H1 (cell line): ENCODE data around the gene UNC5B. TPM values are rescaled to one million over a fixed set of nuclear protein-coding genes. Genes with fewer than 3 reads are reported as not detected.

Source experiments
- CTCF ChIA-PET: fragments of 300-600 bp; sonication (Branson Sonifier 250); formaldehyde crosslinking; loops from one replicate; lab custom pipeline; 2021; ENCODE audit not compliant: partially characterized antibody; lab: Charles Lee
- POLR2A ChIA-PET: fragments of 300-600 bp; sonication (Branson Sonifier 250); formaldehyde crosslinking; loops from one replicate; lab custom pipeline; 2021; ENCODE audit warnings: inconsistent platforms; ENCODE audit not compliant: partially characterized antibody; lab: Charles Lee
- DNase-seq, 2 experiments: peaks; one replicate each; pipeline versions ENCODE4 v3.0.0 to v3.0.0-alpha.2; 2010 to 2022; ENCODE audit warnings: low spot score in 2 of 2, low read depth in 1 of 2, mixed read lengths in 1 of 2
- FAIRE-seq: peaks from 2 replicates; lab custom pipeline; 2011; peaks lifted over from hg19 to GRCh38; lab: Jason Lieb, UNC
- H2AFZ ChIP-seq: 2 replicates; pipeline ENCODE4 v1.8.1; 2012; ENCODE audit warnings: low read length, inconsistent platforms
- H2AK5ac ChIP-seq: 2 replicates; pipeline ENCODE4 v1.6.1; 2013; ENCODE audit warnings: low read depth, low read length
- H2BK120ac ChIP-seq: replicated peaks from 2 replicates; pipeline ENCODE3; 2013; ENCODE audit warnings: low read depth, low read length, inconsistent platforms
- H2BK12ac ChIP-seq: 2 replicates; pipeline ENCODE4 v1.6.1; 2013; ENCODE audit warnings: low read depth, low read length
- H2BK15ac ChIP-seq: 2 replicates; pipeline ENCODE4 v1.6.1; 2013; ENCODE audit warnings: low read length
- H2BK20ac ChIP-seq: 2 replicates; pipeline ENCODE4 v1.6.1; 2013; ENCODE audit warnings: low read length
- H2BK5ac ChIP-seq: 2 replicates; pipeline ENCODE4 v1.6.1; 2013; ENCODE audit warnings: low read depth, low read length
- H3K14ac ChIP-seq: 2 replicates; pipeline ENCODE4 v1.6.1; 2013; ENCODE audit warnings: inconsistent platforms; ENCODE audit not compliant: insufficient read length
- H3K18ac ChIP-seq: 2 replicates; pipeline ENCODE4 v1.6.1; 2013; ENCODE audit warnings: low read length; ENCODE audit errors: extremely low read depth
- H3K23ac ChIP-seq: 2 replicates; pipeline ENCODE4 v1.6.1; 2013; ENCODE audit warnings: inconsistent platforms; ENCODE audit not compliant: insufficient read length
- H3K23me2 ChIP-seq: 2 replicates; pipeline ENCODE4 v1.6.1; 2013; ENCODE audit warnings: low read depth, low read length
- H3K27ac ChIP-seq: 2 replicates; pipeline ENCODE4 v1.6.1; 2011; ENCODE audit warnings: low read depth, low read length, inconsistent platforms
- H3K27me3 ChIP-seq, 4 experiments: replicated peaks in 1 of 4; 1 replicate in 1 of 4; 2 replicates in 3 of 4; pipeline versions ENCODE4 v1.6.1 to v1.8.1; 2011 to 2013; ENCODE audit warnings: low read length in 3 of 4, mild to moderate bottlenecking in 3 of 4, inconsistent platforms in 2 of 4, mixed read lengths in 2 of 4, moderate library complexity in 1 of 4; ENCODE audit not compliant: control insufficient read depth in 3 of 4, insufficient read depth in 3 of 4; ENCODE audit errors: extremely low read depth in 1 of 4
- H3K36me3 ChIP-seq, 4 experiments: 2 replicates each; pipeline versions ENCODE4 v1.6.1 to v1.8.1; 2011 to 2013; ENCODE audit warnings: mild to moderate bottlenecking in 4 of 4, low read length in 3 of 4, moderate library complexity in 2 of 4, control low read depth in 1 of 4, inconsistent platforms in 1 of 4; ENCODE audit not compliant: insufficient read depth in 4 of 4, control insufficient read depth in 2 of 4
- H3K4ac ChIP-seq: replicated peaks from 2 replicates; pipeline ENCODE3; 2013; ENCODE audit warnings: low read length, low read depth, mixed read lengths, inconsistent platforms; ENCODE audit not compliant: insufficient read length
- H3K4me1 ChIP-seq, 4 experiments: replicated peaks in 1 of 4; 1 replicate in 1 of 4; 2 replicates in 3 of 4; pipeline versions ENCODE4 v1.6.1 to v1.8.1; 2011 to 2013; ENCODE audit warnings: low read length in 3 of 4, inconsistent platforms in 2 of 4, mixed read lengths in 1 of 4; ENCODE audit not compliant: insufficient read depth in 4 of 4, control insufficient read depth in 3 of 4
- H3K4me2 ChIP-seq, 2 experiments: 2 replicates each; pipeline versions ENCODE4 v1.6.1 to v1.8.1; 2011 to 2013; ENCODE audit warnings: low read depth in 2 of 2, low read length in 2 of 2, control low read depth in 1 of 2, inconsistent platforms in 1 of 2, mild to moderate bottlenecking in 1 of 2; ENCODE audit not compliant: insufficient read depth in 1 of 2
- H3K4me3 ChIP-seq, 4 experiments: fragments of 200-600, 300-600 bp in 1 of 4; sonication (generic), shearing (Covaris generic), sonication (Bioruptor Twin) in 1 of 4; 2 replicates each; pipeline versions ENCODE4 v1.5.1 to v1.8.1; 2011 to 2016; ENCODE audit warnings: low read length in 4 of 4, low read depth in 3 of 4, control low read depth in 2 of 4, inconsistent platforms in 2 of 4, mild to moderate bottlenecking in 2 of 4, mixed read lengths in 1 of 4, moderate library complexity in 1 of 4; ENCODE audit not compliant: insufficient read depth in 2 of 4; ENCODE audit errors: extremely low read depth in 1 of 4
- H3K56ac ChIP-seq: replicated peaks from 2 replicates; pipeline ENCODE3; 2013; ENCODE audit warnings: low read depth, mild to moderate bottlenecking, mixed read lengths, low read length, inconsistent platforms; ENCODE audit not compliant: insufficient read length
- H3K79me1 ChIP-seq: 2 replicates; pipeline ENCODE4 v1.6.1; 2013; ENCODE audit warnings: low read depth, low read length, control low read depth
- H3K79me2 ChIP-seq, 2 experiments: 2 replicates each; pipeline versions ENCODE4 v1.6.1 to v1.8.1; 2012 to 2013; ENCODE audit warnings: low read length in 2 of 2, mild to moderate bottlenecking in 2 of 2, inconsistent platforms in 1 of 2; ENCODE audit not compliant: insufficient read depth in 2 of 2, control insufficient read depth in 1 of 2
- H3K9ac ChIP-seq, 4 experiments: replicated peaks in 1 of 4; 1 replicate in 1 of 4; 2 replicates in 3 of 4; pipeline versions ENCODE4 v1.6.1 to v1.8.1; 2011 to 2013; ENCODE audit warnings: low read depth in 3 of 4, low read length in 3 of 4, control low read depth in 2 of 4, mild to moderate bottlenecking in 2 of 4, moderate library complexity in 2 of 4, inconsistent platforms in 1 of 4; ENCODE audit errors: extremely low read depth in 1 of 4
- H3K9me3 ChIP-seq, 2 experiments: 2 replicates each; pipeline versions ENCODE4 v1.6.1 to v1.8.1; 2012 to 2013; ENCODE audit warnings: mild to moderate bottlenecking in 2 of 2, moderate library complexity in 2 of 2, control low read depth in 1 of 2, inconsistent platforms in 1 of 2, low read depth in 1 of 2, low read length in 1 of 2, mixed read lengths in 1 of 2; ENCODE audit not compliant: insufficient read depth in 2 of 2
- H4K20me1 ChIP-seq, 2 experiments: replicated peaks in 1 of 2; 2 replicates each; pipeline versions ENCODE3 to v1.8.1; 2011 to 2013; ENCODE audit warnings: inconsistent platforms in 2 of 2, low read length in 2 of 2, mild to moderate bottlenecking in 1 of 2; ENCODE audit not compliant: insufficient read depth in 2 of 2, control insufficient read depth in 1 of 2
- H4K5ac ChIP-seq: 2 replicates; pipeline ENCODE4 v1.6.1; 2013; ENCODE audit warnings: low read length, low read depth, mixed read lengths, inconsistent platforms; ENCODE audit not compliant: insufficient read length
- H4K8ac ChIP-seq: 2 replicates; pipeline ENCODE4 v1.8.0; 2013; ENCODE audit warnings: mild to moderate bottlenecking, moderate library complexity, low read length, inconsistent platforms; ENCODE audit not compliant: insufficient read depth; ENCODE audit errors: extremely low read depth
- H4K91ac ChIP-seq: replicated peaks from 2 replicates; pipeline ENCODE3; 2013; ENCODE audit warnings: low read length, mixed read lengths, inconsistent platforms; ENCODE audit not compliant: insufficient read length
- JUN ChIP-seq: IDR thresholded peaks from 2 replicates; pipeline ENCODE4 v1.6.1; 2011; ENCODE audit warnings: low read depth, mild to moderate bottlenecking, improper control_type of control experiment, low read length
- MAFK ChIP-seq: IDR thresholded peaks from 2 replicates; pipeline ENCODE4 v1.6.1; 2012; ENCODE audit warnings: low read depth, mild to moderate bottlenecking, improper control_type of control experiment, low read length
- USF2 ChIP-seq: IDR thresholded peaks from 2 replicates; pipeline ENCODE4 v1.6.1; 2011; ENCODE audit warnings: low read length, improper control_type of control experiment
- WGBS, 2 experiments: shearing (Covaris generic) in 1 of 2; methylation state at CpG; one replicate each; pipeline versions ENCODE4 v1.1.6 to v1.1.7; 2013 to 2015; ENCODE audit warnings: low lambda C conversion rate in 2 of 2, mixed read lengths in 2 of 2, inconsistent platforms in 1 of 2, low coverage in 1 of 2, missing lambda C conversion rate in 1 of 2; ENCODE audit not compliant: insufficient replicate concordance in 2 of 2, insufficient coverage in 1 of 2, insufficient read length in 1 of 2; ENCODE audit errors: extremely low coverage in 1 of 2, missing lambda C conversion rate in 1 of 2; 5-methylcytosine and 5-hydroxymethylcytosine counted together
- polyA plus RNA-seq, 7 experiments: library from polyadenylated mRNA; depleted of rRNA in 3 of 7; stranded (reverse) in 5 of 7; unstranded in 2 of 7; fragments of >200 nt in 5 of 7; fragments of 200-250 nt in 2 of 7; gene quantifications; 1 replicate in 5 of 7; 2 replicates in 1 of 7; 4 replicates in 1 of 7; pipeline versions ENCODE4 v1.2.1 to v1.2.3, GENCODE V29; 2011 to 2013; ENCODE audit warnings: missing spikeins in 2 of 7, mixed read lengths in 2 of 7
- total RNA-seq: library from RNA; stranded (reverse); fragmentation: NEBNext Ultra II Directional; extraction: Animal tissue kit (Norgen Biotek cat#: 25700); gene quantifications from 2 replicates; pipeline ENCODE4 v1.2.1, GENCODE V29; 2021
- TF ChIP-seq, protein P1 (sequence below), 3 experiments: IDR thresholded peaks; 1 replicate in 2 of 3; 2 replicates in 1 of 3; pipeline versions ENCODE4 v1.5.1 to v1.6.1; 2011; ENCODE audit warnings: low read length in 3 of 3, mild to moderate bottlenecking in 3 of 3, inconsistent platforms in 2 of 3, low read depth in 1 of 3, moderate library complexity in 1 of 3; ENCODE audit not compliant: insufficient read depth in 1 of 3; ENCODE audit errors: control extremely low read depth in 1 of 3

The UNC5B gene
- total and polyA plus RNA-seq, 2 of the 8 experiments (the other 6 are each of a cell fraction or from before 2014, with no cell fraction given) = 27.9 to 31.8 TPM

DNA sequence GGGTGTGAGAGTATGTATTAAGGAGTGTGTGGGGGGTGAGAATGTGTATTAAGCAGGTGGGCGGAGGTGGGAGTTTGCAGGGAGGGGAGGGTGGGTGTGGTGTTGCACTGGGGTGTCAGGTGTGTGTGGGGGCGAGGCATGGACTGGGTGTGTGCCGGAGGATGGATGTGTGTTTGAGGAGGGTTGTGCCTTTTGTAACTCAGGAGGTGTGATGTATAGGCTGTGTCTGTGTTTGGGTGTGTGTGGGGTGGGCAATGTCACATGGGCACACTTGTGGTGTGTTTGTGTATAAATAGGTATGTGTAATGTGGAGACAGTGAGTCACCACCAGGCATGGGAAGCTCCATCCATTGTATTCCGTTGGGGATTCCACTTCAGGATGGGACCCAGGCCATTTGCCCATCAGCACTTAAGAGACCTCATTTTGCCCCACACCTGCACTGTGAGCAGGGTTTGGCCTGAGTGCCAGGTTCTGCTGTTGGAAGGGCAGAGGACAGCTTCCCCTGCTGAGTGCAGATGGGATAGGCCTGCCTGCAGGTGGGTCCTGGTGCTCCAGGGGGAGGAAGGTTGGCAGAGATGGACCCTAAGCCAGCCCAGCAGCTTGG is 5.8 kb downstream of the UNC5B start:
- Histone ChIP-seq H3K27me3 (peaks cover 0 to 7% (median 3%) of the 10 kb centered on the region in 4 experiments; a peak in 3 of 7 replicates), H3K36me3 (no peaks in the 10 kb centered on the region), H3K23me2 (peaks cover 15% of the 10 kb centered on the region; the same call in 1 of the 2 replicates), H4K5ac (no peak overlapping the region), H3K79me1 (peaks cover 11% of the 10 kb centered on the region), H3K4me1 (peaks cover 29 to 60% (median 36%) of the 10 kb centered on the region in 4 experiments), H4K8ac (no peak overlapping the region; the same call in 1 of the 2 replicates), H2AK5ac (peak overlapping the region; percentile 47), H3K4me2 (peak overlapping the region; percentile 90 to 99), H3K23ac (no peak overlapping the region), H3K9ac (no peak overlapping the region; a peak in 1 of 7 replicates), H4K91ac (peak overlapping the region; percentile 50), H2BK20ac (peak overlapping the region; percentile 92; the same call in 1 of the 2 replicates), H2BK120ac (peak overlapping the region; percentile 16), H3K18ac (peak overlapping the region; percentile 26), H3K79me2 (peaks cover 0 to 74% of the 10 kb centered on the region in 2 experiments), H3K4ac (peak overlapping the region; percentile 46), H2BK5ac (peak overlapping the region; percentile 72; the same call in 1 of the 2 replicates), H4K20me1 (peaks cover 0 to 3% of the 10 kb centered on the region in 2 experiments), H3K27ac (0 out of 2 replicates have a peak overlapping the region, but pooled peaks have one; percentile 13), H3K14ac (no peak overlapping the region), H3K56ac (peak overlapping the region; percentile 40), H2BK12ac (peak overlapping the region; percentile 41; the same call in 1 of the 2 replicates), H3K9me3 (no peaks in the 10 kb centered on the region), H3K4me3 (peak overlapping the region; percentile 49 to 91 (median 52)), H2BK15ac (peak overlapping the region; percentile 78), H2AFZ (no peak overlapping the region)
- DNase-seq = no peak
- whole genome bisulfite sequencing, 2 experiments = 21% methylated on average over 2 of the region's 4 CpGs; no CpG with 5 or more reads in 1 of the 2 experiments
- CTCF ChIA-PET = interaction anchor here (0.5 to 12.3 kb wide), 15 partner anchors 12 to 315 kb away, joined by 3 to 138 read pairs (median 4); no protein-coding TSS in a partner anchor
- no peak for TF ChIP-seq USF2
- TF ChIP-seq JUN = no peak
- no peak for TF ChIP-seq MAFK
- TF ChIP-seq, protein P1, sequence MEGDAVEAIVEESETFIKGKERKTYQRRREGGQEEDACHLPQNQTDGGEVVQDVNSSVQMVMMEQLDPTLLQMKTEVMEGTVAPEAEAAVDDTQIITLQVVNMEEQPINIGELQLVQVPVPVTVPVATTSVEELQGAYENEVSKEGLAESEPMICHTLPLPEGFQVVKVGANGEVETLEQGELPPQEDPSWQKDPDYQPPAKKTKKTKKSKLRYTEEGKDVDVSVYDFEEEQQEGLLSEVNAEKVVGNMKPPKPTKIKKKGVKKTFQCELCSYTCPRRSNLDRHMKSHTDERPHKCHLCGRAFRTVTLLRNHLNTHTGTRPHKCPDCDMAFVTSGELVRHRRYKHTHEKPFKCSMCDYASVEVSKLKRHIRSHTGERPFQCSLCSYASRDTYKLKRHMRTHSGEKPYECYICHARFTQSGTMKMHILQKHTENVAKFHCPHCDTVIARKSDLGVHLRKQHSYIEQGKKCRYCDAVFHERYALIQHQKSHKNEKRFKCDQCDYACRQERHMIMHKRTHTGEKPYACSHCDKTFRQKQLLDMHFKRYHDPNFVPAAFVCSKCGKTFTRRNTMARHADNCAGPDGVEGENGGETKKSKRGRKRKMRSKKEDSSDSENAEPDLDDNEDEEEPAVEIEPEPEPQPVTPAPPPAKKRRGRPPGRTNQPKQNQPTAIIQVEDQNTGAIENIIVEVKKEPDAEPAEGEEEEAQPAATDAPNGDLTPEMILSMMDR (IDR thresholded peaks at IDR 0.05; ENCODE audit: control extremely low read depth in 1 of 3, insufficient read depth in 1 of 3, low read depth in 1 of 3, low read length in 3 of 3) = peak in 1 of 3 experiments; percentile 15; a peak in 1 of 4 replicates
- no peak for FAIRE-seq
- POLR2A ChIA-PET = interaction anchor here (0.7 to 6.8 kb wide), 5 partner anchors 12 to 83 kb away, joined by 3 to 45 read pairs (median 3); no protein-coding TSS in a partner anchor
